Astrocyte of the spinal cord (primary cell): ENCODE results near the gene MYORG.

Source experiments
- DNase-seq: peaks from one replicate; pipeline ENCODE4 v3.0.0; 2011; ENCODE audit warnings: low read depth, low spot score
- H3K4me3 ChIP-seq: 2 replicates; pipeline ENCODE4 v1.5.1; 2011; ENCODE audit warnings: low read depth, mild to moderate bottlenecking, low read length, moderate library complexity
- CTCF ChIP-seq: IDR thresholded peaks from 2 replicates; pipeline ENCODE4 v1.5.1; 2012; ENCODE audit warnings: low read depth, mild to moderate bottlenecking, low read length, inconsistent platforms
- in situ Hi-C: cut with HindIII; loops from 2 replicates; pipeline ENCODE4 v1.10.0; 2017; ENCODE audit warnings: low sequenced_read_pairs

The MYORG gene

GRCh38 chr9:34380511-34381315, 4.0 kb upstream of the MYORG start:
- no peak for TF ChIP-seq CTCF
- peak; percentile 63 for DNase-seq
- in situ Hi-C loops: no loop called here
- H3K4me3 ChIP-seq: peak overlapping the region; percentile 42

GRCh38 chr9:34380034-34380510, 3.4 kb upstream of the MYORG start:
- in situ Hi-C loops: no loop called here
- no peak overlapping the region for H3K4me3 ChIP-seq
- DNase-seq: no peak
- TF ChIP-seq CTCF: no peak

GRCh38 chr9:34379334-34380033, 2.8 kb upstream of the MYORG start:
- DNase-seq: peak; percentile 71
- peak; percentile 98 for TF ChIP-seq CTCF
- peak overlapping the region; percentile 29 for H3K4me3 ChIP-seq
- in situ Hi-C loops: no loop called here

GRCh38 chr9:34378376-34379060, 1.8 kb upstream of the MYORG start:
- TF ChIP-seq CTCF: no peak
- in situ Hi-C loops: no loop called here
- no peak for DNase-seq
- H3K4me3 ChIP-seq: no peak overlapping the region

- no peak for DNase-seq
- in situ Hi-C loops: no loop called here
- H3K4me3 ChIP-seq: peak overlapping the region; percentile 67
- no peak for TF ChIP-seq CTCF
Observed at GRCh38 chr9:34377404-34377746, 677 bp upstream of the MYORG start.

GRCh38 chr9:34375901-34376595, 650 bp downstream of the MYORG start:
- peak; percentile 1 for TF ChIP-seq CTCF
- DNase-seq: peak; percentile 22
- in situ Hi-C loops: no loop called here
- peak overlapping the region; percentile 67 for H3K4me3 ChIP-seq
